Cardiac fibroblast (primary cell): ENCODE results near the gene MON1A.

Experiments used
- DNase-seq, 2 donors: peaks; one replicate each; pipeline versions ENCODE4 v3.0.0 to v3.0.0-alpha.2; 2010; ENCODE audit warnings: low read depth in 2 of 2
- H3K4me3 ChIP-seq, 2 donors: replicated peaks in 1 of 2; 1 replicate in 1 of 2; 2 replicates in 1 of 2; pipeline ENCODE4 v1.5.1; 2011; ENCODE audit warnings: low read depth in 2 of 2, low read length in 2 of 2, mild to moderate bottlenecking in 2 of 2, moderate library complexity in 1 of 2
- TF ChIP-seq, protein P1 (sequence below): IDR thresholded peaks from one replicate; pipeline ENCODE4 v1.5.1; 2011; ENCODE audit warnings: low read depth, mild to moderate bottlenecking, low read length, inconsistent platforms

Gene MON1A

DNA sequence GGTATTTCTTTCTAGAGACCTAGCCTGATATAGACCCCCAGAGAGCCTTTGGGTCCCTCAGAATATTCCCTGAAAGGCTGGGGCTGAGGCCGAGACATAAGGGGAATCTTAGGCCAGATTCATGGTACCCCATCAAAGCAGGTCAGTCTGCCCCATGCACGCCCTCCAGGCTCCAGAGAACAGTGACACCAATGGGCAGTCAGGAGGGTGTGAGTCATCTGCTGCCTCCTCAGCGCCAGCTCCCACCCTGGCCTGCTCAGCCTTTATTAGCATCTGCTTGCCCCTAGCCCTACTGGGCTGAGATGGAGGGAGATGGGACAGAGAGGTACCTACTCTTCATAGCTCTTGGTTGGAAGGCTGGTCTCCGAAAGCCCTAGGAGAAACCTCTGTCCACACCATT, 45.6 kb downstream of the MON1A start:
- no peak for DNase-seq
- TF ChIP-seq, protein P1, sequence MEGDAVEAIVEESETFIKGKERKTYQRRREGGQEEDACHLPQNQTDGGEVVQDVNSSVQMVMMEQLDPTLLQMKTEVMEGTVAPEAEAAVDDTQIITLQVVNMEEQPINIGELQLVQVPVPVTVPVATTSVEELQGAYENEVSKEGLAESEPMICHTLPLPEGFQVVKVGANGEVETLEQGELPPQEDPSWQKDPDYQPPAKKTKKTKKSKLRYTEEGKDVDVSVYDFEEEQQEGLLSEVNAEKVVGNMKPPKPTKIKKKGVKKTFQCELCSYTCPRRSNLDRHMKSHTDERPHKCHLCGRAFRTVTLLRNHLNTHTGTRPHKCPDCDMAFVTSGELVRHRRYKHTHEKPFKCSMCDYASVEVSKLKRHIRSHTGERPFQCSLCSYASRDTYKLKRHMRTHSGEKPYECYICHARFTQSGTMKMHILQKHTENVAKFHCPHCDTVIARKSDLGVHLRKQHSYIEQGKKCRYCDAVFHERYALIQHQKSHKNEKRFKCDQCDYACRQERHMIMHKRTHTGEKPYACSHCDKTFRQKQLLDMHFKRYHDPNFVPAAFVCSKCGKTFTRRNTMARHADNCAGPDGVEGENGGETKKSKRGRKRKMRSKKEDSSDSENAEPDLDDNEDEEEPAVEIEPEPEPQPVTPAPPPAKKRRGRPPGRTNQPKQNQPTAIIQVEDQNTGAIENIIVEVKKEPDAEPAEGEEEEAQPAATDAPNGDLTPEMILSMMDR: no peak
- H3K4me3 ChIP-seq: no peak overlapping the region

DNA sequence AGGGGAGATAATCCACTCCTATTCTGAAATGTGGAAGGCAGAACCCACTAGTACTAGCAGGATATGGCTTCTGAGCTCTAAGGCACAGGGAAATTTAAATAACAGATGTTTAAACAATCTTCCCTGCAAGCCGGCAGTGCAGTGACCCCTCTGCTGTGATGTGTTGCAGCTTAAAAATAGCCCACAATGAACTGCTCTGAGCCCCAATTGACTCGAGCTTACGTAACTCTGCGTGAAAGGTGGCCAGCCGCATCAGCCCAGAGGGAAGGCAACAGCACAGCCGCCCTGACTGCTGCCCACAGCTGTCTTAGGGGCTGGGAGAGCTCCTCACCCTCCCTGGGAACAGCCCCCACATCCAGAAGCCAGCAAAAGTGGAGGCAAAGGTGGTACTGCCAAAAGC, 47.4 kb downstream of the MON1A start:
- no peak overlapping the region for H3K4me3 ChIP-seq
- peak; percentile 9 to 11 for DNase-seq
- TF ChIP-seq, protein P1: no peak

DNA sequence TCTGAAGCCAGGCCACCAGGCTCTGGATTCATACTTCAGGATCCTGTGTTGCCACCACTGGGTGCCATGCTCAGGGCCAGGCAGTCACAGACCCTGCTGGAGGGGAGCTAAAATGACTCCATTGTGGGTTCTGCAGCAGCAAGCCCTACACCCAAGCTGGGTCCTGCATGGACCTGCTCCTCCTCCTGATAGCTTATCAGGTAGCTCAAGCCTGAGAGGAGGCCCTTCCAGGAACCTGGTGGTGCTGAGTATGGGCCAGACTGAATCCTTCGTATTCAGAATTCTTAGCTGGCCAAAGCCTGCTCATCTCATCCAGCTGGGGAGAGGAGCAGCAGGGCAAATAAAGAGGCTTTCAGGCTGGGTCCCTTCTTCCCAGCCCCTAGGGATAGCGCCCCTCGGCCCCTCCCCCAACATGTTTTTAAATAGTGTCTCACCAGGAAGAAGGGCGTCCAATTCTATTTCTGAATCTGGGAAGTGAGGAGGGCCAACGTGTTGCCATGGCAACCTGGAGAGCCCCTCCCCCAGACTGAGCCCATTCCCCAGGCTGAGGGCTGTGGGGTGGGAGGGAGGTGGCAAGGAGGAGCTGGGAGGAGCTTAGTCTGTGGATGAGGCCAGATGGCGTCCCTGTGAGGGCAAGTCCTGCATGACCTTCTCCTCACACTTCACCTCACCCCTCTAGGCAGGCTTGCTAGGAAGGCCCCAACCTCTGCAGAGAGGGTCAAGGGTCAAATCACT, 48.9 kb downstream of the MON1A start:
- no peak overlapping the region for H3K4me3 ChIP-seq
- TF ChIP-seq, protein P1: no peak
- DNase-seq: no peak

DNA sequence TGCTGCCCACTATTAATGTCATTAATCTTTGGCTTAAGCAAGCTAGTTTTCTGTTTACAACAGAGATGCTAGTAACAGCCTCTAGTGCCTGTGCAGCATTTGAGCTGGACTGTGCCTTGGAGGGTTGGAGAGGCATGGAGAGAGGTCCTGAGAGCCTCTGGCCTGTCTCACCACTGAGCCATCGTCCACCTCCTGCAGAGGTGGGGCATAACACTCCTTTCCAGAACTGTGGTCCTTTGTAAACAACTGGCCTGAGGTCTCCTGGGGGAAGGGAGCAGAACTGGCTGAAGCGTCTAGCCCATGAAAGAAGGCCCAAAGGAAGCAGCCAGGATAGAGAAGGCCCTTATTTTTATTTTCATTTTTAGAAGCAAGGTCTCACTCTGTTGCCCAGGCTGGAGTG, 49.9 kb downstream of the MON1A start:
- TF ChIP-seq, protein P1: no peak
- DNase-seq: no peak
- no peak overlapping the region for H3K4me3 ChIP-seq

DNA sequence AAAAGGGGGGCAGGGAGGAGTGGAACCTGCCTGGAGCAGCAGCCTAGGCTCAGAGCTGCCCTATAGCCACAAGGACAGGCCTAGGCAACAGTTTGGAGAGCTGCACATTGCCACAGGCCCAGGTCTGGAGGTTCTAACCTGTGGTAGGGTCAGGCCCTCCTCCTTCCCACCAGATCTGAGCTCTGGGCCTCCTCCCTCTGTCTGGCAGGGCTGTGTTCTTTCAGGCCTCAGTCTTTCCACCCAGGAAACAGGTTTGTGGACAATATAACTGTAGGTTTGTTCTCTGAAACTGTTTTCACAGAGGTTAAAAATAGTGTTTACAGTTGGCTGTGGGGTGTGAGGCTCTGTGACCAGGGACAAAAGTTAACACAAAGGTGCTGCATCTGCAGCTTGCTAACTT, 50.9 kb downstream of the MON1A start:
- TF ChIP-seq, protein P1: no peak
- no peak overlapping the region for H3K4me3 ChIP-seq
- no peak for DNase-seq

DNA sequence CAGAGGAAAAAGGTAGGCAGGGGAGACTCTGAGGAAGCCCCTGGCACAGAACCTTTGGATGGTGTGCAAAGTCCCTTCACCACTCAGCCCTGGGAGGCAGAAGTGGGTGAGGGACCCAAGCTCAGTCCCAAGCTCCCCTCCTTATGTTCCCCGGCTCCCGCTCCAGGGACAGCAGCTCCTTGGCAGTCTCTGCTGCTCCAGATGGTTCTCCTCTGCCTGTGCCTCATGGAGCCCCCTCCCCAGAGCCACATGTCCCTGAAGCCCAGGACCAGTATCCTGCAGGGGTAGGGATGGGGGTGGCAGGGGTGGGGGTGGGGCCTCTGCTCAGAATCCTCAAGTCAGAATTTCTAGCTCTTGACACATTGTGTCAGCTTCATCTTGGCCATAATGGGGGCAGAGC, 51.9 kb downstream of the MON1A start:
- no peak for DNase-seq
- TF ChIP-seq, protein P1: no peak
- no peak overlapping the region for H3K4me3 ChIP-seq

DNA sequence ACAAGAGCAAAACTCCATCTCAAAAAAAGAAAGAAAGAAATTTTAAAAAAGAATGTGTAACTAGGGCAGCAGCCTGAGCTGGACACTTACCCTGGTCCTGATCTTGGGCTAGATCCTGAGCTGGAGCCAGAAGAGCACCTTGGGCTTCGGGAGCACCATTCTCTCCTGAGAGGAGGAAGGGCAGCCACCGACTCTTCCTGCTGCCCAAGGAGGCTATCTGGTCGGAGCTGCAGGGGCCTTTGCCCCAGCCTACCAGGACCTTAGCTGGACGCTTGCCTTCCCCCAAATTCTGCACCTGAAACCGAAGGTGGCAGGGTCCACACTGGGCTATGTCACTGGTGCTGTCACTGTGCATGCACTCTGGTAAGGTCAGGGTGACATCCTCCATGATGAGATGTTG, 53.0 kb downstream of the MON1A start:
- TF ChIP-seq, protein P1: no peak
- no peak for DNase-seq
- no peak overlapping the region for H3K4me3 ChIP-seq
